H1 (cell line): ENCODE results near the gene NDRG2. TPM values are rescaled to one million over a fixed set of nuclear protein-coding genes. Genes with fewer than 3 reads are reported as not detected.

ENCODE experiments used
- CHD2 ChIP-seq: IDR thresholded peaks from 2 replicates; pipeline ENCODE4 v1.6.1; 2012; ENCODE audit warnings: low read length, improper control_type of control experiment
- JUN ChIP-seq: IDR thresholded peaks from 2 replicates; pipeline ENCODE4 v1.6.1; 2011; ENCODE audit warnings: low read depth, mild to moderate bottlenecking, improper control_type of control experiment, low read length
- RBBP5 ChIP-seq: IDR thresholded peaks from 2 replicates; pipeline ENCODE4 v1.7.1; 2012; ENCODE audit warnings: low read depth, mild to moderate bottlenecking, inconsistent platforms, low read length, moderate library complexity, borderline replicate concordance
- SAP30 ChIP-seq: fragments of 300-600 bp; sonication (generic); IDR thresholded peaks from 2 replicates; pipeline ENCODE4 v1.7.1; 2012; ENCODE audit warnings: low read length, moderate library complexity, mild to moderate bottlenecking, inconsistent platforms; ENCODE audit not compliant: insufficient read depth, insufficient replicate concordance
- SIN3A ChIP-seq, 2 experiments: IDR thresholded peaks in 1 of 2; conservative IDR thresholded peaks in 1 of 2; 2 replicates each; pipeline ENCODE4 v1.6.1; 2011 to 2012; ENCODE audit warnings: low read length in 2 of 2, improper control_type of control experiment in 1 of 2, low read depth in 1 of 2, mild to moderate bottlenecking in 1 of 2
- polyA plus RNA-seq, 7 experiments: library from polyadenylated mRNA; depleted of rRNA in 3 of 7; stranded (reverse) in 5 of 7; unstranded in 2 of 7; fragments of >200 nt in 5 of 7; fragments of 200-250 nt in 2 of 7; gene quantifications; 1 replicate in 5 of 7; 2 replicates in 1 of 7; 4 replicates in 1 of 7; pipeline versions ENCODE4 v1.2.1 to v1.2.3, GENCODE V29; 2011 to 2013; ENCODE audit warnings: missing spikeins in 2 of 7, mixed read lengths in 2 of 7
- total RNA-seq: library from RNA; stranded (reverse); fragmentation: NEBNext Ultra II Directional; extraction: Animal tissue kit (Norgen Biotek cat#: 25700); gene quantifications from 2 replicates; pipeline ENCODE4 v1.2.1, GENCODE V29; 2021
- TF ChIP-seq, protein P1 (sequence below): IDR thresholded peaks from 2 replicates; pipeline ENCODE4 v1.6.1; 2011; ENCODE audit warnings: low read length, improper control_type of control experiment
- TF ChIP-seq, protein P2 (sequence below): IDR thresholded peaks from 2 replicates; pipeline ENCODE4 v1.6.1; 2011; ENCODE audit warnings: low read depth, mild to moderate bottlenecking, low read length; ENCODE audit not compliant: insufficient read depth

Gene NDRG2
- total and polyA plus RNA-seq, 2 of the 8 experiments (the other 6 are each of a cell fraction or from before 2014, with no cell fraction given), result 29.9 to 48.6 TPM

DNA sequence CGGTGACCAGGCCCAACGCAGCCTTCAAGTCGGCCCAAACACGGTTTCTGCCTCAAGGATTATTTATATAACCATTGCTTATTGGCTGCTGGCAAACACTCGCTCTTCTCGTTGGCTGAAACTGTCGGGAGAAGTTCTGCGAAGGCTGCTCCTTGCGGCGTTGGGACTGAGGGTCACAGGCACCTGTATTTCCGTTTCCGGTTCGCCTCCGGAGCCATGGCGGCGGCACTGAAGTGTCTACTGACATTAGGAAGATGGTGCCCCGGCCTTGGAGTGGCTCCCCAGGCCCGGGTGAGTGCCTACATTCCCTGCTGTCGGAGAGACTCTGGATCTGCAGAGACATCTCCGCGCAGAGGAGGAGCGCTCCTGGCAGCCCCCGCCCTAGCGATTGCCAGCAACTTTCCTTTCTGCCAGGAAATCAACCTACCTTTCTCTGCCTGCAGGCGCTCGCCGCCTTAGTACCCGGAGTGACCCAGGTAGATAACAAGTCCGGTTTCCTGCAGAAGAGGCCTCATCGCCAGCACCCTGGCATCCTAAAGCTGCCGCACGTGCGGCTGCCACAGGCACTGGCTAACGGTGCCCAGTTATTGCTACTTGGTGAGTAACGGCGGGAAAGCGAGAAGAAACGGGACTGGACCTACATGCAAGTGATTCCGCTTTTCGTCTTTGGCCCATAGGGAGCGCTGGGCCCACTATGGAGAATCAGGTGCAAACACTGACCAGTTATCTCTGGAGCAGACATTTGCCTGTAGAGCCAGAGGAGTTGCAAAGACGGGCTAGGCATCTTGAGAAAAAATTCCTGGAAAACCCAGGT is 34.9 kb downstream of the NDRG2 start, which contains the start of gene METTL17 (continued):
- TF ChIP-seq, protein P1, sequence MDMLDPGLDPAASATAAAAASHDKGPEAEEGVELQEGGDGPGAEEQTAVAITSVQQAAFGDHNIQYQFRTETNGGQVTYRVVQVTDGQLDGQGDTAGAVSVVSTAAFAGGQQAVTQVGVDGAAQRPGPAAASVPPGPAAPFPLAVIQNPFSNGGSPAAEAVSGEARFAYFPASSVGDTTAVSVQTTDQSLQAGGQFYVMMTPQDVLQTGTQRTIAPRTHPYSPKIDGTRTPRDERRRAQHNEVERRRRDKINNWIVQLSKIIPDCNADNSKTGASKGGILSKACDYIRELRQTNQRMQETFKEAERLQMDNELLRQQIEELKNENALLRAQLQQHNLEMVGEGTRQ, result no peak
- TF ChIP-seq SIN3A (conservative IDR thresholded peaks at IDR 0.05 in 1 of 2, IDR thresholded peaks at IDR 0.05 in 1 of 2; ENCODE audit: low read depth in 1 of 2, low read length in 2 of 2) (peak; percentile 64 to 89; a peak in 3 of 4 replicates), RBBP5 (no peak), JUN (no peak), SAP30 (peak; percentile 97), CHD2 (peak; percentile 89)
- TF ChIP-seq, protein P2, sequence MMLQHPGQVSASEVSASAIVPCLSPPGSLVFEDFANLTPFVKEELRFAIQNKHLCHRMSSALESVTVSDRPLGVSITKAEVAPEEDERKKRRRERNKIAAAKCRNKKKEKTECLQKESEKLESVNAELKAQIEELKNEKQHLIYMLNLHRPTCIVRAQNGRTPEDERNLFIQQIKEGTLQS, result no peak
